ENCODE results near the gene TGM3.

Gene TGM3, protein sequence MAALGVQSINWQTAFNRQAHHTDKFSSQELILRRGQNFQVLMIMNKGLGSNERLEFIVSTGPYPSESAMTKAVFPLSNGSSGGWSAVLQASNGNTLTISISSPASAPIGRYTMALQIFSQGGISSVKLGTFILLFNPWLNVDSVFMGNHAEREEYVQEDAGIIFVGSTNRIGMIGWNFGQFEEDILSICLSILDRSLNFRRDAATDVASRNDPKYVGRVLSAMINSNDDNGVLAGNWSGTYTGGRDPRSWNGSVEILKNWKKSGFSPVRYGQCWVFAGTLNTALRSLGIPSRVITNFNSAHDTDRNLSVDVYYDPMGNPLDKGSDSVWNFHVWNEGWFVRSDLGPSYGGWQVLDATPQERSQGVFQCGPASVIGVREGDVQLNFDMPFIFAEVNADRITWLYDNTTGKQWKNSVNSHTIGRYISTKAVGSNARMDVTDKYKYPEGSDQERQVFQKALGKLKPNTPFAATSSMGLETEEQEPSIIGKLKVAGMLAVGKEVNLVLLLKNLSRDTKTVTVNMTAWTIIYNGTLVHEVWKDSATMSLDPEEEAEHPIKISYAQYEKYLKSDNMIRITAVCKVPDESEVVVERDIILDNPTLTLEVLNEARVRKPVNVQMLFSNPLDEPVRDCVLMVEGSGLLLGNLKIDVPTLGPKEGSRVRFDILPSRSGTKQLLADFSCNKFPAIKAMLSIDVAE

GRCh38 chr20:2295886-2296515, at the start of gene TGM3:
TGM3 (plus strand) TSS chr20:2296001; CDS start chr20:2296064, 63 bp downstream.
- Histone ChIP-seq H3K36me3 (ENCODE audit: low read depth) (no peaks in the 10 kb centered on the region), H3K4me1 (ENCODE audit: insufficient read depth, poor library complexity, severe bottlenecking) (no peaks in the 10 kb centered on the region), H3K27me3 (ENCODE audit: insufficient read depth, poor library complexity, severe bottlenecking) (no peaks in the 10 kb centered on the region), H3K9me3 (ENCODE audit: severe bottlenecking) (no peaks in the 10 kb centered on the region), H3K27ac (ENCODE audit: poor library complexity, severe bottlenecking) (no peak within 1 kb of the TSS), H3K4me3 (ENCODE audit: severe bottlenecking) (no peak within 1 kb of the TSS)
- TF ChIP-seq CTCF (IDR thresholded peaks at IDR 0.05; ENCODE audit: poor library complexity, severe bottlenecking), result no peak
- DNase-seq (ENCODE audit: low spot score) (no peak), ATAC-seq (ENCODE audit: low read depth) (no peak)

DNA sequence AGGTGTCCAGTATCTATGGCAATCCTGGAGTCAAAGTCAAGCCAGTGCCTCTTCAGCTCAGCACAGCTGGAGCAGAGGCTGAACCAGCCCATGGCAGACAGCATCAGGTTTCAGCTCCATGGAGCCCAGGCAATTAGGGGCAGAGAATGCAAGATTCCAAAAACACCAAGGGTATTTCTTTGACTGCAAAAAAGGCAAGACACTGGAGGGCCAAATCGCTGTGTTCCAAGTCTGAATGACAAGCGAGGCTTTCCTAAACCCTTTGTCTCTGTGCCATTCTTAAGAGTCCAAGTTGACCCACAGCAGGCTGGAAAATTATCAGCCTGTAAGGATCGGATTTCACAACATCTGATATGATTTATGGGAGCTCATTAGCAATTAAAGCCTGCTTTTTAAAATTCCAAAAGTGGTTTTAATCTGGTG, 49.7 kb upstream of the TGM3 start:
- Histone ChIP-seq H3K4me1 (ENCODE audit: insufficient read depth, poor library complexity, severe bottlenecking) (no peaks in the 10 kb centered on the region), H3K36me3 (ENCODE audit: low read depth) (no peaks in the 10 kb centered on the region), H3K4me3 (ENCODE audit: severe bottlenecking) (no peak overlapping the region), H3K27ac (ENCODE audit: poor library complexity, severe bottlenecking) (no peak overlapping the region), H3K27me3 (ENCODE audit: insufficient read depth, poor library complexity, severe bottlenecking) (no peaks in the 10 kb centered on the region), H3K9me3 (ENCODE audit: severe bottlenecking) (no peaks in the 10 kb centered on the region)
- no peak for ATAC-seq (ENCODE audit: low read depth)
- TF ChIP-seq CTCF (IDR thresholded peaks at IDR 0.05; ENCODE audit: poor library complexity, severe bottlenecking), result no peak
- no peak for DNase-seq (ENCODE audit: low spot score)

DNA sequence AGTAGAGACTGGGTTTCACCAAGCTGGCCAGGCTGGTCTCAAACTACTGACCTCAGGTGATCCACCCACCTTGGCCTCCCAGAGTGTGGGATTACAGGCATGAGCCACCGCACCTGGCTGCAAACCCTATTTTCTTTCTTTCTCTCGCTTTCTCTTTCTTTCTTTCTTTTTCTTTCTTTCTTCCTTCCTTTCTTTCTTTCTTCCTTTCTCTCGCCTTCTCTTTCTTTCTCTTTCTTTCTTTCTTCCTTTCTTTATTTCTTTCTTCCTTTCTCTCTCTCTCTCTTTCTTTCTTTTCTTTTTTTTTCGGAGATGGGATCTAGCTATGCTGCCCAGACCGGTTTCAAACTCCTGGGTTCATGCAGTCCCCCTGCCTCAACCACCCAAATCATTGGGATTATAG, 47.0 kb upstream of the TGM3 start:
- H3K27ac ChIP-seq (ENCODE audit: poor library complexity, severe bottlenecking), result no peak overlapping the region
- H3K36me3 ChIP-seq (ENCODE audit: low read depth), result no peaks in the 10 kb centered on the region
- H3K27me3 ChIP-seq (ENCODE audit: insufficient read depth, poor library complexity, severe bottlenecking), result no peaks in the 10 kb centered on the region
- no peaks in the 10 kb centered on the region for H3K4me1 ChIP-seq (ENCODE audit: insufficient read depth, poor library complexity, severe bottlenecking)
- H3K4me3 ChIP-seq (ENCODE audit: severe bottlenecking), result no peak overlapping the region
- ATAC-seq (ENCODE audit: low read depth), result no peak
- DNase-seq (ENCODE audit: low spot score), result no peak
- no peaks in the 10 kb centered on the region for H3K9me3 ChIP-seq (ENCODE audit: severe bottlenecking)
- TF ChIP-seq CTCF (IDR thresholded peaks at IDR 0.05; ENCODE audit: poor library complexity, severe bottlenecking), result no peak

GRCh38 chr20:2249935-2250334, 45.9 kb upstream of the TGM3 start:
- no peaks in the 10 kb centered on the region for H3K27me3 ChIP-seq (ENCODE audit: insufficient read depth, poor library complexity, severe bottlenecking)
- no peak overlapping the region for H3K4me3 ChIP-seq (ENCODE audit: severe bottlenecking)
- H3K9me3 ChIP-seq (ENCODE audit: severe bottlenecking), result no peaks in the 10 kb centered on the region
- H3K36me3 ChIP-seq (ENCODE audit: low read depth), result no peaks in the 10 kb centered on the region
- TF ChIP-seq CTCF (IDR thresholded peaks at IDR 0.05; ENCODE audit: poor library complexity, severe bottlenecking), result no peak
- no peak for ATAC-seq (ENCODE audit: low read depth)
- DNase-seq (ENCODE audit: low spot score), result no peak
- no peak overlapping the region for H3K27ac ChIP-seq (ENCODE audit: poor library complexity, severe bottlenecking)
- no peaks in the 10 kb centered on the region for H3K4me1 ChIP-seq (ENCODE audit: insufficient read depth, poor library complexity, severe bottlenecking)
